Measurements from ENCODE around the gene MED12.

MED12 gene

DNA sequence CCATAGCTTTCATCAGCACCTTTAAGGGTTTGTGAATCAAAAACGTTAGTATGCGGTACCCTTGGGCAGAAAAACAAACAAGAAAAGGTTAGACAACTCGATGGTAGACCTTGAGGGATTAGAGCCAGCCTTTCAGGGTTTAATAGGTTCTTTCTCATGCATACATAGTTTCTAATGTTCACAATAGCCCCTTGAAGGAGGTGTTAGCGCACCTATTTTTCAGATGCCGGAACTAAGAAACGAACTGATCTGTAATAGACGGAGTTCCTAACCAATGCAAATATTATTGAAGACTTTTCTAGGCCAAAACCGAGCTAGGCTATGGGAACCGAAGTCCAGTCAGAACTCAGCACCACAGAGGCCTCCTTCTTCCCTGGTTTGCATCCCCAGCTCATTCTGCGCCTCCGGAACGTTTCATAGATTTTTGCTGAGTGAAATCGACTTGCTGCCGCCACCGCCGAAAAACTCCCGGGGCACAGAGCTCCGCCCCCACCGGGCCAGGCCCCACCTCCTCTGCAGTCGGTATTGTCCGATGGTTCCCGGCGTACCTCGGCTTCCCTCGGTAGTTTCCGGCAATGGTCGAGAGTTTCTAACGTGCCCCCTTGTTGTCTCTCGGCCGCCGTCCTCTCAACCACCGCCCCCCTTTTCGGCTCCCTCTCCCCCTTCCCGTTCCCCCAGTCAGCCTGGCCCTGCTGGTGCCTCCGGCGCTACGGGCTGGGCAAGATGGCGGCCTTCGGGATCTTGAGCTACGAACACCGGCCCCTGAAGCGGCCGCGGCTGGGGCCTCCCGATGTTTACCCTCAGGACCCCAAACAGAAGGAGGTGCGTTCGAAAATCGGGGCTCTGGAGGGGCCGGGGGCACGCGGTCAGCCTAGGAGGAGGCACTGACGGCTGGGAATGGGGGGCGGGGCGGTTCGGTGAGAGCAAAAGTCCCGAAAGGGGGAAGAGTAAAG is at the start of gene MED12:
Gene MED12 (plus strand): TSS at position 565 of the 953 bp plus-strand sequence. CDS start 159 bp downstream, at position 724.
- peak; percentile 78 for DNase-seq (ENCODE audit: low read depth)
- no peak for TF ChIP-seq CTCF (conservative IDR thresholded peaks at IDR 0.05; ENCODE audit: low read length)
- peak within 1 kb of the TSS; percentile 68 for H3K4me3 ChIP-seq (ENCODE audit: low read length)

DNA sequence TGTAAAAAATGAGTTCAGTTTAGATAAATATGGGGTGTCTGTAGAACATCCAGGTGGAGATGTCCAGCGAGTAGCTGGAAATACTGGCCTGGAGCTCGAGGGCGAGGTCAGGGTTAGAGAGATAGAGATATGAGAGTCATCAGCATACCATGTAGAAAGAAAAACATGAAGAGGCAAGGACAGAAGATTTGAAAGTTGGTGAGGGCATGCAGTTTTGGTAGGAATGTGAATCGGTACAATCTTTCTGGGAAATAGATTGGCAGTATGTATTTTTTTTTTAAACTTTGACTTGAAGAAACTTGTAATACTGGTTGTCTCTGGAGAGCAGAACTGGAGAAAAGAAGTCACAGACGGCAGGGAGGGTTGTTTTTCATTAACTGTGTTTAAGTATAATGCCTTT is 47.9 kb upstream of the MED12 start:
- no peak for TF ChIP-seq CTCF (conservative IDR thresholded peaks at IDR 0.05; ENCODE audit: low read length)
- no peak overlapping the region for H3K4me3 ChIP-seq (ENCODE audit: low read length)
- no peak for DNase-seq (ENCODE audit: low read depth)

- no peak overlapping the region for H3K4me3 ChIP-seq (ENCODE audit: low read length)
- peak; percentile 8 for DNase-seq (ENCODE audit: low read depth)
- TF ChIP-seq CTCF (conservative IDR thresholded peaks at IDR 0.05; ENCODE audit: low read length) = no peak
These were observed 36.9 kb upstream of the MED12 start for GRCh38 chrX:71081330-71082123.

DNA sequence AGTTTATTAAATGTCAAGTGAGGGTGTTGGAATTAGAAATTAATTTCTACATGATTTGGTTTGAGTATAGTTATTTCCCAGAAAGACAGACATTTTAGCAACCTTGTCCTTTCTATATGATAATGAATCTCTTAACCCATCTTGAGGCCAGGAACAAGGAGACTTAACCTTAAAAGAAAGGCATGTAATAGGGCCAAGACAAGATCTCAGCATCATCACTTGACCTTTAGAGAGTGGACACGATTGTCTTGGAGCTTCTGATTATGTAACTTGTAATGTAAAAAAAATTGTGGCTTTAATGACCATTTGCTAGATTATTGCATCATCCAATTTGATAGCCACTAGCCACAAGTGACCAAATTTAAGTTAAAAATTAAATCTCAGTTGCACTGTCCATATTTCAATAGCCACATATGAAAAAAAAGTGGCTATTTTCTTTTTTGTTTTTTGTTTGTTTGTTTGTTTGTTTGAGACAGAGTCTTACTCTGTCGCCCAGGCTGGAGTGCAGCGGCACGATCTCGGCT is 36.2 kb upstream of the MED12 start:
- no peak for TF ChIP-seq CTCF (conservative IDR thresholded peaks at IDR 0.05; ENCODE audit: low read length)

GRCh38 chrX:71082822-71083221 is 35.6 kb upstream of the MED12 start:
- no peak overlapping the region for H3K4me3 ChIP-seq (ENCODE audit: low read length)
- TF ChIP-seq CTCF (conservative IDR thresholded peaks at IDR 0.05; ENCODE audit: low read length) = no peak
- DNase-seq (ENCODE audit: low read depth) = no peak

More for the DNA sequence above, 36.2 kb upstream of the MED12 start:
- H3K4me3 ChIP-seq (ENCODE audit: low read length) = no peak overlapping the region
- no peak for DNase-seq (ENCODE audit: low read depth)

DNA sequence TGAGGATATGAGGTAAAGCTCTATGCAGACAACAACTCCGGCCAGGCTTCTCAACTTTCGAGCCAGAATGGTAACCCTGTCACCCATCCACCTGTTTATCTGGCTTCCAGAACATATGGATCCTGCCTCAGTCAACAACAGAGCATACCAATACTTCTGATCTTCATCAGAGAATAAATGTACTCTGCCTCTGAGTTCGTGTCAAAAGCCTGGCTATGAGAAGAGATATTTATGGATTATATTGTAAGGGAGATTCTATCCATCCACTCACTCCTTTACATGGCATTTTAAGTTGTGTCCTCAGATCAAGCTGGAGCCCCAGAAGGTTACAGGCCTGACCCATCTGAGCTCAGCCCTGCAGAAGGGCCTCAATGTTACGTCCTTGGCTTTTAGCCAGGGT is 32.5 kb upstream of the MED12 start:
- no peak for DNase-seq (ENCODE audit: low read depth)
- no peak for TF ChIP-seq CTCF (conservative IDR thresholded peaks at IDR 0.05; ENCODE audit: low read length)
- H3K4me3 ChIP-seq (ENCODE audit: low read length) = no peak overlapping the region
